ENCODE measurements around the gene DAW1.
"Not testable (repeated sequence)": the region's sequence is repeated elsewhere in the genome, so short reads cannot be mapped to it uniquely, and the experiment has no call there.

DAW1 gene

DNA sequence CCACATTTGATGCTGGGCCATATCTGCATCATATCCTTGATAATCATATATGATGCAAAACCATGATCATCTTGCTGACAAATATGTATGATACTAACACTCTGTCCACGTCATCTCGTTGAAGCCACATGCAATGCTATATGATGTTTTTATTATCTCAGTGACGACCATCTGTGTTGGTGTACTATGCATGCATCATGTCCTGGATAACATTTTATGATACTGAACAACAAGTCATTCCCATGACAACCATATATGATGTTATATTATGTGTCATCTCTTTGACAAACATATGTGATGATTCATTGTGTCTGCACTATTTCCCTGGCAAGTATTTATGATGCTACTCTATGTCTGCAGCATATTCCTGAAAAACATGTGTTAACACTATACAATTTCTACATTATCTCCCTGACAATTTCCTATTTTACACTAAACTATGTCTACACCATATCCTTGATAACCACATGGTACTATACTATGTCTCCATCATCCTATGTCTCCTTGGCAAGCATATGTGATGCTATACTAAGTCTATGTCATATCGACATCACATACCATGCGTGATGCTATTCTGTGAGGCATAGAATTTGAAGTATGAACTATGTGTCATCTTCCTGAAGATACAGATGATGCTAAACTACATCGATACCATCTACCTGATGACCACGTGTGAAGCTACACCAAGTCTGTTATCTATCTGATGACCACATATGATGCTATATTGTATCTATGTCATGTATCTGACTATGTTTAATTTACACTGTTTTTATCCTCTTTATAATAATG, 37.0 kb downstream of the DAW1 start:
- no peak for DNase-seq (ENCODE audit: low read depth in 2 of 2)

DNA sequence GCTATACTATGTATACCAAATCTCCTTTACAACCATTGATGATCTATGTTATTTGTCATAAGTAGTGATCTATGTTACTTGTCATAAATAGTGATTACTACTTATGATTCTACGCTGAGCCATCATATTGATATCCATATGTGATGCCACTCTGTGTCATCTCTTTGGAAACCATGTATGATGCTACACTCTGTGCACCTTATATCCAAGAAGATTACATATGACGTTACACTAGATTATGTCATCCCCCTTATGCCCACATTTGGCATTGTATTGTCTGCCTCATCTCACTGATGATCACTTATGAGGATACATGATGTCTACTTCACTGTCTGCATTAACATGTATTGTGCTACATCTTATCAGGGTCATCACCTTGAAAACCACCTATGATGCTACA, 42.9 kb downstream of the DAW1 start:
- DNase-seq (ENCODE audit: low read depth in 2 of 2), result no peak

- DNase-seq (ENCODE audit: low read depth in 2 of 2), result no peak
Measured at GRCh38 chr2:227921648-227922047, 50.2 kb downstream of the DAW1 start.

- DNase-seq (ENCODE audit: low read depth in 2 of 2), result no peak
Measured at GRCh38 chr2:227932001-227932400, 60.6 kb downstream of the DAW1 start.

GRCh38 chr2:227932403-227932802, 61.0 kb downstream of the DAW1 start:
- DNase-seq (ENCODE audit: low read depth in 2 of 2), result no peak

DNA sequence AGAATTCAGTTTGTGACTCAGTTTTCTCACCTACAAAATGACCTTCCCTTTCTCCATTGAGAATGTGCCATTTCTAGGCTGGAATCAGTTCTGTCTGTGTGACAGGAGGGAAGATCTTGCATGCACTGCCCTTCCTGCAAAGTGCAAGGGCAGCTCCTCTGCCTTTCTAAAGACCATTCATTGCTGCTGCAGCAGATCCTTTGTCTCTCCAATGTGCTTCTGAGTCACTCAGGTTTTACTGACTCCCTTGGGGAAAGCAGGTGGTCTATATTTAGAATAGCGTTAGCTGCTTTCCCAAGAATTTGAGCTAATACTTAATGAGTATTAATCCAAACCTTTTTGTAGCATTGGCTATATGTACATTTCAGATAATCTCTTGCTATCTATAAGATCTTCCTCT, 62.5 kb downstream of the DAW1 start:
- DNase-seq (ENCODE audit: low read depth in 2 of 2), result no peak

GRCh38 chr2:227936249-227936648, 64.8 kb downstream of the DAW1 start:
- not testable (repeated sequence) for DNase-seq (ENCODE audit: low read depth in 2 of 2)

DNA sequence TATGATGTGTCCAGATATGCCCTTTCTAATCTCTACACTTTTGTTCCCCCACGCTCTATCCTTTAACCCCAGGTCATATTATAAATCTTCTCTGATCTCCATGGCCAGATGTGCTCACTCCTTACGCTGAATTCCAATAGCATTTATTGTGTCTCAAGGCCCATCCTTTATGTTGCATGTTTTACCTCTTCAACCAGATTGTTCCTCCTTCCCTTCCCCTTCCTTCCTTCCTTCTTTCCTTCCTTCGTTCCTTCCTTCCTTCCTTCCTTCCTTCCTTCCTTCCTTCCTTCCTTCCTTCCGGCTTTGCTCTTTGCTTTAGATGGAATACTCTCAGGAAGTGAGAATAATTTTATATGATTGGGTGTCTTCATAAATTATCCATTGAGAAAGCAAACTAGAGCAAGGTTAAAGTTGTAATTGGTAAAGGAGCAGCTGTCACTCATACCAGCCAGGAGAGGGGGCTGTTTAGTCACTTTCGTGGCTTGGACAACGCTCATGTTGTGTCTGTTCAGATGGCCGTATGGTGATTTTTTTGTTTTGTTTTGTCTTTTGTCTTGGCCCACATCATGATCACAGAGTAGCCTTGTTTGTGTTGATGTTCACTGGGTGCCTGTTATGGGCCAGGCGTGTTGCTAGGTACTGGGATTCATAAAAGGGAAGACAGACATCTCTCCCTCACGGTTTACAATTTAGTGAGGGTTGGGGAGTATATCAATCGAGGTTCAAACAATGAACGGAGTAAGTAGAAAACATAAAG, 68.0 kb downstream of the DAW1 start:
- DNase-seq (ENCODE audit: low read depth in 2 of 2), result no peak

DNA sequence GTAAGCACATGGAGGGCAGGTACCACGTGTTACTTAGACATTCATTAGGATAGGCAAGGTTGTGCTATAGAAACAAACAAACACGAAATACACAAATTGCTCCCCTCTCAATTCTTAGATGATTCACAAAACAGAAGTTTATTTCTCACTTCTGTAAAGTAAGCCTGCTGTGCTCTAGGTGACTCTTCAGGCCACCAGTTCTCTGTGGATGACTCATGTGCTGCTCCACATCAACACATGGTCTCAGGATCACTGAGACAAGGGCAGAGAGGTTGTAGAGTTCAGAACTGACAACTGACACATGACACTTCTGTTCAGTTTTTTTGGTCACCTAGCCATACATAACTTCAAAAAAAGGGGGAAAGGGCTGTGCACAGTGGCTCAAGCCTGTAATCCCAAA, 70.6 kb downstream of the DAW1 start:
- no peak for DNase-seq (ENCODE audit: low read depth in 2 of 2)

DNA sequence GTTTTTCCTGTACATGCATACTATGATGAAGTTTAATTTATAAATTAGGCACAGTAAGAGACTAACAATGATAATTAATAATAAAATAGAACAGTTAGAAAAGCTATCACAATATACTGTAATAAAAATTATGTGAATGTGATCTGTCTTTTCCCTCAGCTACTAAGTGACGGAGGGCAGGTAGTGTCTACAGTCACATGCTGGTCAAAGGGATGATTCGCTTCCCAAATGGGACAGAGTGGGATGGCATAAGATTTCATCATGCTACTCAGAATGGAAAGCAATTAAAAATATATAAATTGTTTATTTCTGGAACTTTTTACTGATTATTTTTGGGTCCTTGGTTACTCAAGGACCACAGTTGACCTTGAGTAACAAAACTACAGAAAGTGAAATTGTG, 71.5 kb downstream of the DAW1 start:
- DNase-seq (ENCODE audit: low read depth in 2 of 2), result no peak

DNA sequence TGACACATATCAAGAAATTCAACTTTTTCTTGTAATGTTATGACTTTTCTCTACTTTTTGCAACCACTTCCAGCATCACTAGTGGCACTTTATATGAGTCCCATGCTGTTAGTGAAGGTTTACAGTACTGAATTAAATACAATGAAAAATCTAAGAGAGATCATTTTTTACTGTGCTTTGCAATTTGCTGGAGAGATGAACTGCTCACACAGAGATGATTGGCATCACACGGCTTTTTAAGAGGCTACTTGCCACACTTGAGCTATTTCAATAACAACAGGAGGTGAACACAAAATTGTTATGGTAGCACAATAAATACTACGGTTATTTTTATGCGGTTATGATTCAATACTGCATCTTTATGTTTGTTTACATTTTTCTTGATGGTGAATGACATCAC, 88.9 kb downstream of the DAW1 start:
- DNase-seq (ENCODE audit: low read depth in 2 of 2), result no peak

- DNase-seq (ENCODE audit: low read depth in 2 of 2), result no peak
Measured at GRCh38 chr2:227971619-227972230, 100.3 kb downstream of the DAW1 start.

GRCh38 chr2:227973241-227973640, 101.8 kb downstream of the DAW1 start:
- DNase-seq (ENCODE audit: low read depth in 2 of 2), result no peak

All from stimulated activated CD8-positive, alpha-beta memory T cell treated with anti-CD3 and anti-CD28 coated beads, Interleukin-2, amount 100 ng/mL, for 48 hours (primary cell).